Measurements from ENCODE around the gene DCP1A.
"Not testable (repeated sequence)": the region's sequence is repeated elsewhere in the genome, so short reads cannot be mapped to it uniquely, and the experiment has no call there.

Gene DCP1A

GRCh38 chr3:53347261-53348064 lies at the start of gene DCP1A:
Gene DCP1A (minus strand): TSS chr3:53347543. CDS start chr3:53347517, 26 bp downstream.
- H3K27ac ChIP-seq (ENCODE audit: low read depth, low read length): peak within 1 kb of the TSS; percentile 85
- H3K9ac ChIP-seq (ENCODE audit: low read length): peak within 1 kb of the TSS; percentile 94
- H3K9me3 ChIP-seq (ENCODE audit: control insufficient read depth, insufficient read depth, low read depth, low read length): no peaks in the 10 kb centered on the region
- H3K27me3 ChIP-seq (ENCODE audit: control insufficient read depth, insufficient read depth, low read length): no peaks in the 10 kb centered on the region
- peak within 1 kb of the TSS; percentile 93 for H3K4me3 ChIP-seq (ENCODE audit: low read depth, low read length)
- peaks cover 9% of the 10 kb centered on the region for H3K36me3 ChIP-seq (ENCODE audit: control insufficient read depth, insufficient read depth, low read length)
- H3K4me1 ChIP-seq (ENCODE audit: control insufficient read depth, insufficient read depth, low read length): peaks cover 8% of the 10 kb centered on the region; the same call in 1 of the 2 replicates

- H3K4me1 ChIP-seq (ENCODE audit: control insufficient read depth, insufficient read depth, low read length): no peaks in the 10 kb centered on the region
- no peaks in the 10 kb centered on the region for H3K36me3 ChIP-seq (ENCODE audit: control insufficient read depth, insufficient read depth, low read length)
- no peak overlapping the region for H3K9ac ChIP-seq (ENCODE audit: low read length)
- H3K27me3 ChIP-seq (ENCODE audit: control insufficient read depth, insufficient read depth, low read length): no peaks in the 10 kb centered on the region; the same call in 1 of the 2 replicates
- no peak overlapping the region for H3K27ac ChIP-seq (ENCODE audit: low read depth, low read length)
- 0 out of 2 replicates have a peak, but pooled peaks cover under 1% of the 10 kb centered on the region for H3K9me3 ChIP-seq (ENCODE audit: control insufficient read depth, insufficient read depth, low read depth, low read length)
- H3K4me3 ChIP-seq (ENCODE audit: low read depth, low read length): no peak overlapping the region
These were observed 37.4 kb upstream of the DCP1A start for GRCh38 chr3:53384465-53385423.

- no peak overlapping the region for H3K9ac ChIP-seq (ENCODE audit: low read length)
- no peak overlapping the region for H3K27ac ChIP-seq (ENCODE audit: low read depth, low read length)
- H3K9me3 ChIP-seq (ENCODE audit: control insufficient read depth, insufficient read depth, low read depth, low read length): no peaks in the 10 kb centered on the region
- no peaks in the 10 kb centered on the region for H3K4me1 ChIP-seq (ENCODE audit: control insufficient read depth, insufficient read depth, low read length)
- H3K36me3 ChIP-seq (ENCODE audit: control insufficient read depth, insufficient read depth, low read length): no peaks in the 10 kb centered on the region
- H3K4me3 ChIP-seq (ENCODE audit: low read depth, low read length): no peak overlapping the region
- H3K27me3 ChIP-seq (ENCODE audit: control insufficient read depth, insufficient read depth, low read length): no peaks in the 10 kb centered on the region; the same call in 1 of the 2 replicates
These were observed 34.8 kb upstream of the DCP1A start for GRCh38 chr3:53382106-53382505.

GRCh38 chr3:53380306-53380705 lies 33.0 kb upstream of the DCP1A start:
- Histone ChIP-seq H3K36me3 (ENCODE audit: control insufficient read depth, insufficient read depth, low read length) (no peaks in the 10 kb centered on the region), H3K27ac (ENCODE audit: low read depth, low read length) (no peak overlapping the region), H3K9me3 (ENCODE audit: control insufficient read depth, insufficient read depth, low read depth, low read length) (no peaks in the 10 kb centered on the region), H3K4me1 (ENCODE audit: control insufficient read depth, insufficient read depth, low read length) (no peaks in the 10 kb centered on the region), H3K4me3 (ENCODE audit: low read depth, low read length) (no peak overlapping the region), H3K9ac (ENCODE audit: low read length) (no peak overlapping the region), H3K27me3 (ENCODE audit: control insufficient read depth, insufficient read depth, low read length) (no peaks in the 10 kb centered on the region; the same call in 1 of the 2 replicates)

- Histone ChIP-seq H3K9ac (ENCODE audit: low read length) (no peak overlapping the region), H3K4me1 (ENCODE audit: control insufficient read depth, insufficient read depth, low read length) (no peaks in the 10 kb centered on the region), H3K9me3 (ENCODE audit: control insufficient read depth, insufficient read depth, low read depth, low read length) (no peaks in the 10 kb centered on the region), H3K27ac (ENCODE audit: low read depth, low read length) (no peak overlapping the region), H3K4me3 (ENCODE audit: low read depth, low read length) (no peak overlapping the region), H3K36me3 (ENCODE audit: control insufficient read depth, insufficient read depth, low read length) (no peaks in the 10 kb centered on the region), H3K27me3 (ENCODE audit: control insufficient read depth, insufficient read depth, low read length) (no peaks in the 10 kb centered on the region; the same call in 1 of the 2 replicates)
These were observed 32.6 kb upstream of the DCP1A start for GRCh38 chr3:53379898-53380297.

- H3K9ac ChIP-seq (ENCODE audit: low read length): no peak overlapping the region
These were observed 30.5 kb upstream of the DCP1A start for GRCh38 chr3:53377794-53378193.

GRCh38 chr3:53376679-53377078 lies 29.3 kb upstream of the DCP1A start:
- H3K9ac ChIP-seq (ENCODE audit: low read length): no peak overlapping the region
- peaks cover 5% of the 10 kb centered on the region for H3K9me3 ChIP-seq (ENCODE audit: control insufficient read depth, insufficient read depth, low read depth, low read length)
- H3K4me3 ChIP-seq (ENCODE audit: low read depth, low read length): no peak overlapping the region
- no peaks in the 10 kb centered on the region; the same call in 1 of the 2 replicates for H3K27me3 ChIP-seq (ENCODE audit: control insufficient read depth, insufficient read depth, low read length)
- no peak overlapping the region for H3K27ac ChIP-seq (ENCODE audit: low read depth, low read length)
- no peaks in the 10 kb centered on the region for H3K36me3 ChIP-seq (ENCODE audit: control insufficient read depth, insufficient read depth, low read length)
- no peaks in the 10 kb centered on the region for H3K4me1 ChIP-seq (ENCODE audit: control insufficient read depth, insufficient read depth, low read length)

More at GRCh38 chr3:53377794-53378193, 30.5 kb upstream of the DCP1A start:
- H3K27me3 ChIP-seq (ENCODE audit: control insufficient read depth, insufficient read depth, low read length): no peaks in the 10 kb centered on the region; the same call in 1 of the 2 replicates
- no peak overlapping the region for H3K27ac ChIP-seq (ENCODE audit: low read depth, low read length)
- no peaks in the 10 kb centered on the region for H3K36me3 ChIP-seq (ENCODE audit: control insufficient read depth, insufficient read depth, low read length)
- no peak overlapping the region for H3K4me3 ChIP-seq (ENCODE audit: low read depth, low read length)
- no peaks in the 10 kb centered on the region for H3K4me1 ChIP-seq (ENCODE audit: control insufficient read depth, insufficient read depth, low read length)
- H3K9me3 ChIP-seq (ENCODE audit: control insufficient read depth, insufficient read depth, low read depth, low read length): peaks cover under 1% of the 10 kb centered on the region; the same call in 1 of the 2 replicates

- Histone ChIP-seq H3K4me3 (ENCODE audit: low read depth, low read length) (no peak overlapping the region), H3K4me1 (ENCODE audit: control insufficient read depth, insufficient read depth, low read length) (peaks cover 3% of the 10 kb centered on the region; the same call in 1 of the 2 replicates), H3K9ac (ENCODE audit: low read length) (no peak overlapping the region), H3K27me3 (ENCODE audit: control insufficient read depth, insufficient read depth, low read length) (no peaks in the 10 kb centered on the region; the same call in 1 of the 2 replicates), H3K9me3 (ENCODE audit: control insufficient read depth, insufficient read depth, low read depth, low read length) (peaks cover 7% of the 10 kb centered on the region), H3K27ac (ENCODE audit: low read depth, low read length) (no peak overlapping the region), H3K36me3 (ENCODE audit: control insufficient read depth, insufficient read depth, low read length) (no peaks in the 10 kb centered on the region)
These were observed 27.7 kb upstream of the DCP1A start for GRCh38 chr3:53375019-53375418.

- not testable (repeated sequence) for H3K27me3 ChIP-seq (ENCODE audit: control insufficient read depth, insufficient read depth, low read length); H3K27ac ChIP-seq (ENCODE audit: low read depth, low read length); H3K4me1 ChIP-seq (ENCODE audit: control insufficient read depth, insufficient read depth, low read length); H3K9me3 ChIP-seq (ENCODE audit: control insufficient read depth, insufficient read depth, low read depth, low read length); H3K36me3 ChIP-seq (ENCODE audit: control insufficient read depth, insufficient read depth, low read length)
- H3K9ac ChIP-seq (ENCODE audit: low read length): peak overlapping the region; percentile 66
- peak overlapping the region; percentile 49; the same call in 1 of the 2 replicates for H3K4me3 ChIP-seq (ENCODE audit: low read depth, low read length)
These were observed 23.4 kb upstream of the DCP1A start for GRCh38 chr3:53370719-53371118.

- no peaks in the 10 kb centered on the region for H3K27me3 ChIP-seq (ENCODE audit: control insufficient read depth, insufficient read depth, low read length)
These were observed 14.5 kb upstream of the DCP1A start for GRCh38 chr3:53361852-53362251.

More at GRCh38 chr3:53361852-53362251, 14.5 kb upstream of the DCP1A start:
- Histone ChIP-seq H3K27ac (ENCODE audit: low read depth, low read length) (no peak overlapping the region), H3K9ac (ENCODE audit: low read length) (no peak overlapping the region), H3K4me1 (ENCODE audit: control insufficient read depth, insufficient read depth, low read length) (no peaks in the 10 kb centered on the region), H3K36me3 (ENCODE audit: control insufficient read depth, insufficient read depth, low read length) (no peaks in the 10 kb centered on the region), H3K4me3 (ENCODE audit: low read depth, low read length) (no peak overlapping the region), H3K9me3 (ENCODE audit: control insufficient read depth, insufficient read depth, low read depth, low read length) (no peaks in the 10 kb centered on the region; the same call in 1 of the 2 replicates)

Measured in HUES6 (cell line).